BLaER1 treated with 17β-estradiol and CSF1 and Interleukin-3, amounts not matched to agents 10 nM and 100 nM (cell line): ENCODE data around the gene SPINT2.

Experiments
- H3K27ac ChIP-seq, 11 experiments: shearing (Covaris generic); formaldehyde crosslinking; 2 replicates each; pipeline ENCODE4 v1.8.1; 2022
- H3K27me3 ChIP-seq, 11 experiments: shearing (Covaris generic); formaldehyde crosslinking; 2 replicates each; pipeline ENCODE4 v1.8.1; 2022
- H3K36me3 ChIP-seq, 11 experiments: shearing (Covaris generic); formaldehyde crosslinking; 2 replicates each; pipeline ENCODE4 v1.8.1; 2022
- H3K4me1 ChIP-seq, 10 experiments: shearing (Covaris generic); formaldehyde crosslinking; 2 replicates each; pipeline ENCODE4 v1.8.1; 2022
- H3K4me2 ChIP-seq, 11 experiments: shearing (Covaris generic); formaldehyde crosslinking; 2 replicates each; pipeline ENCODE4 v1.8.1; 2022
- H3K4me3 ChIP-seq, 10 experiments: shearing (Covaris generic); formaldehyde crosslinking; 2 replicates each; pipeline ENCODE4 v1.8.1; 2022
- H3K9ac ChIP-seq, 11 experiments: shearing (Covaris generic); formaldehyde crosslinking; 2 replicates each; pipeline ENCODE4 v1.8.1; 2022
- H3K9me3 ChIP-seq, 11 experiments: shearing (Covaris generic); formaldehyde crosslinking; replicated peaks in 1 of 11; 2 replicates each; pipeline ENCODE4 v1.8.1; 2022
- H4K20me1 ChIP-seq, 11 experiments: shearing (Covaris generic); formaldehyde crosslinking; 2 replicates each; pipeline ENCODE4 v1.8.1; 2022
- Cebpa-rat ChIP-seq, 11 experiments: shearing (Covaris generic); IDR thresholded peaks; 2 replicates each; pipeline ENCODE4 v1.8.1; 2022

Gene SPINT2

GRCh38 chr19:38291855-38292254 lies 27.5 kb downstream of the SPINT2 start:
- H3K27ac ChIP-seq = no peak overlapping the region
- H3K9ac ChIP-seq = no peak overlapping the region
- no peaks in the 10 kb centered on the region for H3K27me3 ChIP-seq
- no peak for TF ChIP-seq Cebpa-rat (IDR thresholded peaks at IDR 0.05)
- peaks cover 39 to 78% (median 60%) of the 10 kb centered on the region in 11 experiments for H3K36me3 ChIP-seq
- H3K9me3 ChIP-seq = peaks cover 0 to 3% (median 0%) of the 10 kb centered on the region in 11 experiments; a peak in 1 of 22 replicates
- H3K4me1 ChIP-seq = peaks cover 5 to 43% (median 33%) of the 10 kb centered on the region in 10 experiments; a peak in 19 of 20 replicates
- H3K4me3 ChIP-seq = no peak overlapping the region
- H3K4me2 ChIP-seq = no peak overlapping the region
- peaks cover 0 to 20% (median 0%) of the 10 kb centered on the region in 11 experiments; a peak in 8 of 22 replicates for H4K20me1 ChIP-seq

DNA sequence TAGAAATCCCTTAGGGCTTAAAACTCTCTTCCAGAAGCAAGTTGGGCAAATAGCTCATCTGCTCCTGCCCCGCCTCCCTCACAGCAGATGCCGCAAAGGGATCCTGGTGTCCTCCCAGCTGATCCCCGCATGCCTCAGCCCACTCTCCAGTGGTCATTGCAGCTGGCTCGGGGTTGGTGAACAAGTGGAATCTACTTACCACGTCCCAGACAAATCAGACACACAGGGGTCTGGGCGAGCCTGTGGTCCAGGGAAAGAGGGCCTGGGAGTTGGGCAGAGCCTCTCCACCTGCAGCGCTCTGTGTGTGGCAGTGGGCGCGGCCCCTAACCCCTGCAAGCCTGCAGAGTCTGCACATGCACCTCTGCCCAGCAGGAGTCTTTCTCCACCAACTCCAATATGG lies 28.9 kb downstream of the SPINT2 start:
- H3K27ac ChIP-seq = no peak overlapping the region
- H3K36me3 ChIP-seq = peaks cover 39 to 65% (median 56%) of the 10 kb centered on the region in 11 experiments

GRCh38 chr19:38294090-38294489 lies 29.7 kb downstream of the SPINT2 start:
- Histone ChIP-seq H3K27ac (no peak overlapping the region), H4K20me1 (peaks cover 0 to 11% (median 0%) of the 10 kb centered on the region in 11 experiments; a peak in 4 of 22 replicates), H3K36me3 (peaks cover 30 to 57% (median 48%) of the 10 kb centered on the region in 11 experiments), H3K4me3 (no peak overlapping the region), H3K9ac (no peak overlapping the region), H3K4me1 (peaks cover 7 to 29% (median 19%) of the 10 kb centered on the region in 10 experiments; a peak in 18 of 20 replicates), H3K4me2 (no peak overlapping the region), H3K27me3 (no peaks in the 10 kb centered on the region), H3K9me3 (peaks cover 0 to 4% (median 0%) of the 10 kb centered on the region in 11 experiments; a peak in 1 of 22 replicates)
- TF ChIP-seq Cebpa-rat (IDR thresholded peaks at IDR 0.05) = no peak

More for the DNA sequence above, 28.9 kb downstream of the SPINT2 start:
- no peak overlapping the region for H3K9ac ChIP-seq
- no peak for TF ChIP-seq Cebpa-rat (IDR thresholded peaks at IDR 0.05)
- H3K9me3 ChIP-seq = peaks cover 0 to 4% (median 0%) of the 10 kb centered on the region in 11 experiments; a peak in 1 of 22 replicates
- H3K27me3 ChIP-seq = no peaks in the 10 kb centered on the region
- peaks cover 1 to 29% (median 22%) of the 10 kb centered on the region in 10 experiments; a peak in 17 of 20 replicates for H3K4me1 ChIP-seq
- H3K4me2 ChIP-seq = no peak overlapping the region
- H3K4me3 ChIP-seq = no peak overlapping the region
- H4K20me1 ChIP-seq = peaks cover 0 to 13% (median 0%) of the 10 kb centered on the region in 11 experiments; a peak in 5 of 22 replicates

- H3K4me3 ChIP-seq = no peak overlapping the region
- H3K27me3 ChIP-seq = no peaks in the 10 kb centered on the region
- H3K9ac ChIP-seq = no peak overlapping the region
- no peak for TF ChIP-seq Cebpa-rat (IDR thresholded peaks at IDR 0.05)
- peaks cover 0 to 1% (median 0%) of the 10 kb centered on the region in 11 experiments; a peak in 1 of 22 replicates for H4K20me1 ChIP-seq
- H3K27ac ChIP-seq = no peak overlapping the region
- H3K36me3 ChIP-seq = peaks cover 5 to 24% (median 12%) of the 10 kb centered on the region in 11 experiments; a peak in 18 of 22 replicates
- H3K4me2 ChIP-seq = peak overlapping the region in 6 of 11 experiments; percentile 13 to 40 (median 28); a peak in 8 of 22 replicates
- H3K9me3 ChIP-seq = peaks cover 0 to 4% (median 0%) of the 10 kb centered on the region in 11 experiments; a peak in 1 of 22 replicates
- H3K4me1 ChIP-seq = peaks cover 0 to 16% (median 9%) of the 10 kb centered on the region in 10 experiments; a peak in 16 of 20 replicates
These were observed 34.7 kb downstream of the SPINT2 start for GRCh38 chr19:38298821-38299680.

DNA sequence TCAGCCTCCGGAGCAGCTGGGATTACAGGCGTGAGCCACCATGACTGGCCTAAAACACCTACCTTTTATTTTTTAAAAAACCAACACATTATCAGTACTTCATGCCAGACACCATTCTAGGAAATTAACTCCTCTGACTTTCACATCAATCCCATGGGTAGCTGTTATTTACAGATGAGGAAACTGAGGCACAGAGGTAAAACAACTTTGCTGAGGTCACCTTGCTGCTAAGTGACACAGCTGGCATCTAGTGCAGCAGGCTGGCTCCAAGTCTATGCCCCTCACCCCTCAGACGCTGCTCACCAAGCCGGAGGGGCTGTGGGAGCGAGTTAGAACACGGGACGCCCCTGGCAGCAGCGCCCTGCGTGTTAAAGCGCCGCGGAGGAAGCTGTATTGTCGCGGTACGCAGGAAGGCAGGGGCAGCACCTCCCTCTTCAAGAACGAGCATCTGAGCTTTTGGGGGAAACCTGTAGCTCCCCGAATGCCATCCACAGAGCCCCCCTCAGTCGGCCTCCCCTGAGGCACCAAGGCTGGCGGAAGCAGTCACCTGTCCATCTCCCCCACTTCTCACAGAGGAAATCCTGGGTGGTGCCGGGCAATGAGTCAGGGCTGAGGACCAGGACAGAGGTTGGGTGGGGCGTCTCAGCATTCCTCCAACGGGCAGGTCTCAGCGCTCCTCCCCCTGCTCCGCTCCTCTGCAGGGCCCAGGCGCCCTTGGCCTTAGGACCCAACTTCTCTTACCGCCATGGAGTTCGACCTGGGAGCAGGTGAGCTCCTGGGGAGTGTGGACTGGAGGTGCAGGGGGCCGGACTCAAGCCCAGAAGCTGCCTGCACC lies 39.4 kb downstream of the SPINT2 start, which contains the start of gene C19orf33:
C19orf33 (plus strand) TSS at position 735 of the 835 bp plus-strand sequence; CDS start at position 746, 11 bp downstream.
- no peak within 1 kb of the TSS; a peak in 1 of 22 replicates for H3K9ac ChIP-seq
- no peak for TF ChIP-seq Cebpa-rat (IDR thresholded peaks at IDR 0.05)

GRCh38 chr19:38304352-38304865 lies 40.0 kb downstream of the SPINT2 start:
- peaks cover 0 to 32% (median 0%) of the 10 kb centered on the region in 11 experiments; a peak in 6 of 22 replicates for H4K20me1 ChIP-seq
- no peak overlapping the region; a peak in 1 of 22 replicates for H3K9ac ChIP-seq
- peaks cover 0 to 31% (median 6%) of the 10 kb centered on the region in 10 experiments; a peak in 10 of 20 replicates for H3K4me1 ChIP-seq
- H3K36me3 ChIP-seq = peaks cover 34 to 67% (median 55%) of the 10 kb centered on the region in 11 experiments
- no peak for TF ChIP-seq Cebpa-rat (IDR thresholded peaks at IDR 0.05)
- peak overlapping the region in 3 of 11 experiments; percentile 8 to 54 (median 26); a peak in 3 of 22 replicates for H3K4me2 ChIP-seq
- no peaks in the 10 kb centered on the region for H3K9me3 ChIP-seq
- no peaks in the 10 kb centered on the region for H3K27me3 ChIP-seq
- H3K4me3 ChIP-seq = no peak overlapping the region
- 0 out of 22 replicates have a peak overlapping the region, but pooled peaks of 1 of the 11 experiments have one; percentile 16 for H3K27ac ChIP-seq

More for the DNA sequence above, 39.4 kb downstream of the SPINT2 start, which contains the start of gene C19orf33:
- no peaks in the 10 kb centered on the region for H3K27me3 ChIP-seq
- H3K4me1 ChIP-seq = peaks cover 0 to 24% (median 5%) of the 10 kb centered on the region in 10 experiments; a peak in 16 of 20 replicates
- 0 out of 22 replicates have a peak within 1 kb of the TSS, but pooled peaks of 1 of the 11 experiments have one; percentile 16 for H3K27ac ChIP-seq
- no peak within 1 kb of the TSS for H3K4me3 ChIP-seq
- no peaks in the 10 kb centered on the region for H3K9me3 ChIP-seq
- peaks cover 29 to 61% (median 52%) of the 10 kb centered on the region in 11 experiments for H3K36me3 ChIP-seq
- H4K20me1 ChIP-seq = peaks cover 0 to 25% (median 0%) of the 10 kb centered on the region in 11 experiments; a peak in 3 of 22 replicates
- H3K4me2 ChIP-seq = peak within 1 kb of the TSS in 3 of 11 experiments; percentile 8 to 54 (median 26); a peak in 3 of 22 replicates

- Histone ChIP-seq H3K9me3 (no peaks in the 10 kb centered on the region), H4K20me1 (peaks cover 0 to 35% (median 0%) of the 10 kb centered on the region in 11 experiments; a peak in 6 of 22 replicates), H3K9ac (no peak overlapping the region), H3K27ac (no peak overlapping the region), H3K27me3 (no peaks in the 10 kb centered on the region), H3K4me2 (no peak overlapping the region), H3K4me1 (peaks cover 0 to 32% (median 7%) of the 10 kb centered on the region in 10 experiments; a peak in 10 of 20 replicates), H3K36me3 (peaks cover 36 to 70% (median 57%) of the 10 kb centered on the region in 11 experiments), H3K4me3 (no peak overlapping the region)
- no peak for TF ChIP-seq Cebpa-rat (IDR thresholded peaks at IDR 0.05)
These were observed 40.6 kb downstream of the SPINT2 start for GRCh38 chr19:38304866-38305429.
